B cell (primary cell): Measurements from ENCODE around the gene SERTAD3. TPM values are rescaled to one million over a fixed set of nuclear protein-coding genes. Genes with fewer than 3 reads are reported as not detected.

Experiments used
- ATAC-seq: fragments of 200-7000 bp; cut with Tn5 transposase; one replicate; pipeline ENCODE4 v1.10.0; 2021; ENCODE audit warnings: low read depth, mild to moderate bottlenecking, moderate number of reproducible peaks, moderate library complexity
- CTCF ChIA-PET: fragments of 350-600 bp; sonication (Branson Sonifier 250); formaldehyde crosslinking; loops from one replicate; lab custom pipeline; 2021; ENCODE audit warnings: antibody characterized with exemption, inconsistent platforms; lab: Charles Lee
- POLR2A ChIA-PET: fragments of 350-600 bp; sonication (Branson Sonifier 250); formaldehyde crosslinking; loops from one replicate; lab custom pipeline; 2021; ENCODE audit warnings: antibody characterized with exemption; lab: Charles Lee
- DNase-seq: peaks from one replicate; pipeline ENCODE4 v3.0.0; 2013
- H2AFZ ChIP-seq: 2 replicates; pipeline ENCODE4 v1.6.1; 2012; ENCODE audit warnings: mild to moderate bottlenecking, low read depth, low read length; ENCODE audit not compliant: insufficient read depth, poor library complexity, severe bottlenecking
- H3K27ac ChIP-seq, 2 donors: 1 replicate in 1 of 2; 2 replicates in 1 of 2; pipeline ENCODE4 v1.5.1; 2012 to 2013; ENCODE audit warnings: low read length in 2 of 2, mild to moderate bottlenecking in 2 of 2, moderate library complexity in 1 of 2
- H3K27me3 ChIP-seq, 4 experiments: fragments of 200-600 bp in 1 of 4; sonication (generic) in 1 of 4; replicated peaks in 1 of 4; 1 replicate in 2 of 4; 2 replicates in 2 of 4; pipeline versions ENCODE4 v1.6.1 to v1.7.0; 2013 to 2016; ENCODE audit warnings: low read length in 3 of 4, mild to moderate bottlenecking in 2 of 4, mixed read lengths in 1 of 4, moderate library complexity in 1 of 4; ENCODE audit not compliant: insufficient read depth in 4 of 4, control insufficient read depth in 3 of 4; ENCODE audit errors: control extremely low read depth in 1 of 4
- H3K36me3 ChIP-seq, 2 experiments: replicated peaks in 1 of 2; 1 replicate in 1 of 2; 2 replicates in 1 of 2; pipeline versions ENCODE4 v1.6.1 to v1.7.1; 2013; ENCODE audit warnings: low read length in 1 of 2; ENCODE audit not compliant: insufficient read depth in 2 of 2, control insufficient read depth in 1 of 2; ENCODE audit errors: control extremely low read depth in 1 of 2, extremely low read depth in 1 of 2
- H3K4me1 ChIP-seq, 2 donors: fragments of 200-600 bp in 1 of 2; sonication (generic) in 1 of 2; 1 replicate in 1 of 2; 2 replicates in 1 of 2; pipeline versions ENCODE4 v1.5.1 to v1.6.1; 2013 to 2017; ENCODE audit warnings: low read length in 2 of 2; ENCODE audit not compliant: control insufficient read depth in 2 of 2, insufficient read depth in 2 of 2
- H3K4me2 ChIP-seq: replicated peaks from 2 replicates; pipeline ENCODE3; 2012; ENCODE audit warnings: mild to moderate bottlenecking, low read depth, low read length; ENCODE audit not compliant: poor library complexity, severe bottlenecking
- H3K4me3 ChIP-seq, 5 experiments: fragments of 200-600 bp in 1 of 5; sonication (generic) in 1 of 5; 1 replicate in 3 of 5; 2 replicates in 2 of 5; pipeline versions ENCODE4 v1.5.1 to v1.7.0; 2011 to 2016; ENCODE audit warnings: low read length in 4 of 5, mild to moderate bottlenecking in 4 of 5, low read depth in 2 of 5, control low read depth in 1 of 5, moderate library complexity in 1 of 5; ENCODE audit not compliant: insufficient read depth in 1 of 5; ENCODE audit errors: control extremely low read depth in 1 of 5, extremely low read depth in 1 of 5
- H3K79me2 ChIP-seq: fragments of 200-600 bp; sonication (generic); one replicate; pipeline ENCODE4 v1.6.0; 2016; ENCODE audit warnings: low read length; ENCODE audit not compliant: control insufficient read depth, insufficient read depth
- H3K9ac ChIP-seq: fragments of 200-600 bp; sonication (generic); 2 replicates; pipeline ENCODE4 v1.6.1; 2017; ENCODE audit warnings: mild to moderate bottlenecking, low read length, moderate library complexity
- H3K9me3 ChIP-seq, 3 donors: one replicate each; pipeline versions ENCODE4 v1.6.1 to v1.7.1; 2013; ENCODE audit warnings: low read length in 2 of 3; ENCODE audit not compliant: control insufficient read depth in 2 of 3, insufficient read depth in 1 of 3; ENCODE audit errors: control extremely low read depth in 1 of 3
- H4K20me1 ChIP-seq: 2 replicates; pipeline ENCODE4 v1.6.0; 2012; ENCODE audit warnings: mild to moderate bottlenecking, low read length; ENCODE audit not compliant: insufficient read depth, control insufficient read depth, poor library complexity, severe bottlenecking
- H3K27ac Mint-ChIP-seq: one replicate; pipeline ENCODE4 v1.8.0; 2021; ENCODE audit warnings: mixed read lengths
- H3K27me3 Mint-ChIP-seq: one replicate; pipeline ENCODE4 v1.8.0; 2021; ENCODE audit warnings: mixed read lengths
- H3K4me1 Mint-ChIP-seq: one replicate; pipeline ENCODE4 v1.8.0; 2021; ENCODE audit warnings: mixed read lengths
- H3K4me3 Mint-ChIP-seq: one replicate; pipeline ENCODE4 v1.8.0; 2021; ENCODE audit warnings: mixed read lengths
- H3K9me3 Mint-ChIP-seq: one replicate; pipeline ENCODE4 v1.8.0; 2022; ENCODE audit warnings: mixed read lengths; ENCODE audit not compliant: insufficient read depth
- EZH2 ChIP-seq: IDR thresholded peaks from 2 replicates; pipeline ENCODE4 v1.6.1; 2012; ENCODE audit warnings: borderline replicate concordance, low read depth, mild to moderate bottlenecking, moderate library complexity, low read length; ENCODE audit not compliant: insufficient read depth, poor library complexity, severe bottlenecking
- WGBS: methylation state at CpG from one replicate; pipeline ENCODE4 v1.1.5; 2013; ENCODE audit warnings: missing lambda C conversion rate; ENCODE audit not compliant: insufficient coverage; 5-methylcytosine and 5-hydroxymethylcytosine counted together
- intact Hi-C: fragments of 100-400 bp; cut with micrococcal nuclease; formaldehyde crosslinking; loops from one replicate; pipeline ENCODE4 v1.10.0; 2022
- polyA plus RNA-seq: library from polyadenylated mRNA; depleted of rRNA; stranded (reverse); fragments of >200 nt; gene quantifications from 2 replicates; pipeline ENCODE4 v1.2.3, GENCODE V29; 2012
- total RNA-seq, 2 donors: library from RNA; stranded (reverse); fragments of 120-200 nt in 1 of 2; gene quantifications; 1 replicate in 1 of 2; 2 replicates in 1 of 2; pipeline versions ENCODE4 v1.2.3 to v1.2.4, GENCODE V29; 2013 to 2022
- TF ChIP-seq, protein P1 (sequence below): fragments of 200-600 bp; IDR thresholded peaks from one replicate; pipeline ENCODE4 v1.8.0; 2022; ENCODE audit warnings: antibody characterized with exemption, mild to moderate bottlenecking

The SERTAD3 gene
- total and polyA plus RNA-seq, 2 donors (not counting 1 experiment from before 2014, with no cell fraction given): 41.6 to 43.9 TPM

DNA sequence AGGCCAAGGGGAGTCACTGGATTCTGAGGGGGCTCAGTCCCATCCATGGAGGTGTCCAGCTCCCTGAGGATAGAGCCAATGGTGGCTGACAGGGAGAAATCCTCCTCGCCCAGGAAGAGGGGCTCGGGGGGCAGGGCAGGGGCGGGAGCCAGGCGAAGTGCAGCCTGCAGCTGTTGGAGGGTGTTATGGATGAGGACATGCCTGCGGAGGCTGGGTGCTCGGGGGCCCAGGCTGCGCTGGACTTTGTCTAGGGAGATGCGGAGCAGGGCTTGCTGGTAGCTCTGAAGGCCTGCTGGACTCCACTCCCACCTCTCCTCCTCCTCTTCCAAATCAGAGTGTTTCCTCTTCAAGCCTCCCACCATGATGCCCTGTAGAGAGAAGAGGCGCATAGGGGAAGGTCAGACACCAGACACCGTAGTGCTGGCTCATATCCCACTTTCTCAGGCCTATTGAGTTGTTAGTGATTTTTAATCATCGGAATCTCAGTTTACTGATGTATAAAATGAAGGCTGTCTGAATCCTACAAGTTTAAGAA, 2.3 kb downstream of the SERTAD3 start:
- Histone ChIP-seq H3K27ac (peak overlapping the region in 1 of 2 donors; percentile 67), H3K9ac (no peak overlapping the region), H3K79me2 (peaks cover 46% of the 10 kb centered on the region), H3K36me3 (peaks cover 2 to 16% of the 10 kb centered on the region in 2 experiments), H4K20me1 (peaks cover 23% of the 10 kb centered on the region), H3K27me3 (no peaks in the 10 kb centered on the region), H3K4me1 (peaks cover 12% of the 10 kb centered on the region in 2 donors), H3K4me3 (no peak overlapping the region), H3K9me3 (no peaks in the 10 kb centered on the region), H2AFZ (no peak overlapping the region), H3K4me2 (peak overlapping the region; percentile 95)
- WGBS: 99% methylated on average over 6 of the region's 11 CpGs
- intact Hi-C loops: loop anchor here (1.0 to 5.0 kb wide), 4 partner anchors 129 to 821 kb away; partner anchors contain the start of genes HNRNPUL1, MIA, RAB4B and SHKBP1
- peaks cover 28% of the 10 kb centered on the region for H3K4me1 Mint-ChIP-seq
- ATAC-seq (no peak), DNase-seq (no peak)
- ChIA-PET CTCF (interaction anchor here (0.8 to 1.7 kb wide), 2 partner anchors 21 to 137 kb away, joined by 3 to 4 read pairs; no protein-coding TSS in a partner anchor), POLR2A (interaction anchor here (3.2 kb wide), 1 partner anchor 16 kb away, joined by 63 read pairs; the partner anchor contains the start of gene SERTAD1)
- no peaks in the 10 kb centered on the region for H3K27me3 Mint-ChIP-seq
- H3K27ac Mint-ChIP-seq: peak overlapping the region; percentile 95
- no peaks in the 10 kb centered on the region for H3K9me3 Mint-ChIP-seq
- TF ChIP-seq, protein P1, sequence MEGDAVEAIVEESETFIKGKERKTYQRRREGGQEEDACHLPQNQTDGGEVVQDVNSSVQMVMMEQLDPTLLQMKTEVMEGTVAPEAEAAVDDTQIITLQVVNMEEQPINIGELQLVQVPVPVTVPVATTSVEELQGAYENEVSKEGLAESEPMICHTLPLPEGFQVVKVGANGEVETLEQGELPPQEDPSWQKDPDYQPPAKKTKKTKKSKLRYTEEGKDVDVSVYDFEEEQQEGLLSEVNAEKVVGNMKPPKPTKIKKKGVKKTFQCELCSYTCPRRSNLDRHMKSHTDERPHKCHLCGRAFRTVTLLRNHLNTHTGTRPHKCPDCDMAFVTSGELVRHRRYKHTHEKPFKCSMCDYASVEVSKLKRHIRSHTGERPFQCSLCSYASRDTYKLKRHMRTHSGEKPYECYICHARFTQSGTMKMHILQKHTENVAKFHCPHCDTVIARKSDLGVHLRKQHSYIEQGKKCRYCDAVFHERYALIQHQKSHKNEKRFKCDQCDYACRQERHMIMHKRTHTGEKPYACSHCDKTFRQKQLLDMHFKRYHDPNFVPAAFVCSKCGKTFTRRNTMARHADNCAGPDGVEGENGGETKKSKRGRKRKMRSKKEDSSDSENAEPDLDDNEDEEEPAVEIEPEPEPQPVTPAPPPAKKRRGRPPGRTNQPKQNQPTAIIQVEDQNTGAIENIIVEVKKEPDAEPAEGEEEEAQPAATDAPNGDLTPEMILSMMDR: no peak
- TF ChIP-seq EZH2: no peak
- H3K4me3 Mint-ChIP-seq: peak overlapping the region; percentile 97

DNA sequence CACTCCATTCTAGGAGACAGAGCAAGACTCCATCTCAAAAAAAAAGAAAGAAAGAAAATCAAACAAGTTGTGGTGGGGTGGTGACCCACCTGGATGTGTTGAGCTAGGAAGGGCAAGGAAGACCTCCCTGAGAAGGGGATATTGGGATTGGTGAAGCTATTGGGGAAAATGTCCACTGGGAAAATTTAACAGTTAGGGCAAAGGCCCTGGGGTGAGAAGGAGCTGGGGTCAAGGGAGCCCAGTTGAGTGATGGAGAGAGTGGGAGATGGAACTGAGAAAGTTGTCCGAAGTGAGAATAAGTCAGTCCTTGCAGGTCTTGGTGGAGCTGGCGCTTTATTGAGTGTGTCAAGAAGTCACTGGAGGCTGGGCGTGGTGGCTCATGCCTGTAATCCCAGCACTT, 5.9 kb downstream of the SERTAD3 start:
- Histone ChIP-seq H3K27me3 (no peaks in the 10 kb centered on the region), H3K36me3 (peaks cover 2 to 16% of the 10 kb centered on the region in 2 experiments), H3K27ac (no peak overlapping the region), H3K4me2 (no peak overlapping the region), H3K9ac (no peak overlapping the region), H3K79me2 (peaks cover 37% of the 10 kb centered on the region), H3K4me1 (peaks cover 26 to 35% of the 10 kb centered on the region in 2 donors), H3K9me3 (no peaks in the 10 kb centered on the region), H4K20me1 (peaks cover 23% of the 10 kb centered on the region), H3K4me3 (no peak overlapping the region), H2AFZ (no peak overlapping the region)
- peaks cover 45% of the 10 kb centered on the region for H3K4me1 Mint-ChIP-seq
- no peaks in the 10 kb centered on the region for H3K9me3 Mint-ChIP-seq
- POLR2A ChIA-PET: no interaction called here
- TF ChIP-seq, protein P1: no peak
- no peak for TF ChIP-seq EZH2
- no peak for DNase-seq
- CTCF ChIA-PET: interaction anchor here (1.2 to 2.6 kb wide), 4 partner anchors 9 to 18 kb away, joined by 3 to 11 read pairs (median 5); partner anchors contain the start of gene SERTAD1
- H3K27me3 Mint-ChIP-seq: no peaks in the 10 kb centered on the region
- WGBS: 100% methylated on average over 2 of the region's 3 CpGs
- H3K4me3 Mint-ChIP-seq: no peak overlapping the region
- intact Hi-C loops: no loop called here
- peak overlapping the region; percentile 15 for H3K27ac Mint-ChIP-seq
- no peak for ATAC-seq
